MM.1S (cell line): Measurements from ENCODE around the gene CFAP99.

ENCODE experiments used
- EZH2 ChIP-seq: fragments of 300-600 bp; sonication (generic); optimal IDR thresholded peaks from 2 replicates; pipeline ENCODE3; 2017; ENCODE audit warnings: low read depth, mild to moderate bottlenecking, antibody characterized with exemption, low read length, mixed read lengths
- EZH2phosphoT487 ChIP-seq: fragments of 300-600 bp; sonication (generic); IDR thresholded peaks from 2 replicates; pipeline ENCODE4 v1.6.1; 2018; ENCODE audit warnings: antibody characterized with exemption, low read length
- TF ChIP-seq, protein P1 (sequence below): fragments of 300-600 bp; sonication (generic); IDR thresholded peaks from 2 replicates; pipeline ENCODE4 v1.5.1; 2016; ENCODE audit warnings: antibody characterized with exemption, low read length, mixed read lengths

GRCh38 chr4:2402048-2402842 lies 16.5 kb upstream of the CFAP99 start:
- TF ChIP-seq, protein P1, sequence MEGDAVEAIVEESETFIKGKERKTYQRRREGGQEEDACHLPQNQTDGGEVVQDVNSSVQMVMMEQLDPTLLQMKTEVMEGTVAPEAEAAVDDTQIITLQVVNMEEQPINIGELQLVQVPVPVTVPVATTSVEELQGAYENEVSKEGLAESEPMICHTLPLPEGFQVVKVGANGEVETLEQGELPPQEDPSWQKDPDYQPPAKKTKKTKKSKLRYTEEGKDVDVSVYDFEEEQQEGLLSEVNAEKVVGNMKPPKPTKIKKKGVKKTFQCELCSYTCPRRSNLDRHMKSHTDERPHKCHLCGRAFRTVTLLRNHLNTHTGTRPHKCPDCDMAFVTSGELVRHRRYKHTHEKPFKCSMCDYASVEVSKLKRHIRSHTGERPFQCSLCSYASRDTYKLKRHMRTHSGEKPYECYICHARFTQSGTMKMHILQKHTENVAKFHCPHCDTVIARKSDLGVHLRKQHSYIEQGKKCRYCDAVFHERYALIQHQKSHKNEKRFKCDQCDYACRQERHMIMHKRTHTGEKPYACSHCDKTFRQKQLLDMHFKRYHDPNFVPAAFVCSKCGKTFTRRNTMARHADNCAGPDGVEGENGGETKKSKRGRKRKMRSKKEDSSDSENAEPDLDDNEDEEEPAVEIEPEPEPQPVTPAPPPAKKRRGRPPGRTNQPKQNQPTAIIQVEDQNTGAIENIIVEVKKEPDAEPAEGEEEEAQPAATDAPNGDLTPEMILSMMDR, result no peak
- TF ChIP-seq EZH2 (no peak), EZH2phosphoT487 (no peak)
